Mammary epithelial cell (primary cell): ENCODE data around the gene DGKZ.

Source experiments
- CTCF ChIP-seq, 2 donors: IDR thresholded peaks in 1 of 2; conservative IDR thresholded peaks in 1 of 2; 2 replicates each; pipeline ENCODE4 v1.5.1; 2011 to 2012; ENCODE audit warnings: inconsistent platforms in 2 of 2, low read length in 2 of 2, mild to moderate bottlenecking in 2 of 2, control low read depth in 1 of 2, low read depth in 1 of 2; ENCODE audit not compliant: insufficient read depth in 1 of 2; ENCODE audit errors: extremely low read depth in 1 of 2
- EZH2 ChIP-seq: IDR thresholded peaks from 2 replicates; pipeline ENCODE4 v1.6.1; 2012; ENCODE audit warnings: low read length, inconsistent platforms, borderline replicate concordance

DNA sequence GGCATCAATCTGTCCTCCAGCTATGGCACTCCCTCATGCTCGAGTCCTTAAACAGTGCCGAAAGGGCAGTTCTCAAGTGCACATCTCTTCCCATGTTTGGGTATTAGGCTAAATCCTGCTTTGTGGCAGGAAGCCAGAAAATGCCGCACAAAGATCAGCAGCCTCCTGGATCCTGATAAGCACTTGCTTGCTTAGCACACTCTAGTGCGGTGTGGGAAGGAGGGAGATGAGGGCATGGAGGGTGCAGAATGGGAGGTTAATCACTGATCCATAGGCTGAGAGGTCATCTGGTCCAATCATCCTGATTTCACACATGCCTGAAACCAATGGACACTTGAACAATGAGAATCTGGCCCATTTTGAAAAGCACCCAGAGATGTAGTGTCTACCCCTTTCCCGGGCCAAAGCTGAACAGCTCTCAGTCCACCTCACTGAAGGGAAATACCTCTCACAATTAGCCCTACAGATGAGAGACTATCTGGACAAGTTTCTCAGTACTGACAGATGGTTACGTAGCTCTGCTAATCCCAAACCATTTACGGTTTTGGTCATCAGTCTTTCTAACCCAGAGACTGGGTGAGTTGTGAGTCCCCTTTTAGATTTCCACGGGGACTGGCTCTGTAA, 74.1 kb downstream of the DGKZ start:
- TF ChIP-seq CTCF (conservative IDR thresholded peaks at IDR 0.05 in 1 of 2, IDR thresholded peaks at IDR 0.05 in 1 of 2; ENCODE audit: extremely low read depth in 1 of 2, insufficient read depth in 1 of 2, low read depth in 1 of 2, low read length in 2 of 2) (no peak), EZH2 (no peak)
